H9 (cell line): ENCODE data around the gene SYNE3. TPM values are rescaled to one million over a fixed set of nuclear protein-coding genes. Genes with fewer than 3 reads are reported as not detected.

Experiments
- DNase-seq: peaks from one replicate; pipeline ENCODE4 v3.0.0-alpha.2; 2017
- H2AFZ ChIP-seq: one replicate; pipeline ENCODE4 v1.6.1; 2013; ENCODE audit warnings: mild to moderate bottlenecking, low read length, control low read depth, moderate library complexity
- H2AK5ac ChIP-seq: 2 replicates; pipeline ENCODE4 v1.6.1; 2013; ENCODE audit warnings: low read length, control low read depth, mixed read lengths; ENCODE audit not compliant: insufficient read length
- H2BK120ac ChIP-seq: one replicate; pipeline ENCODE4 v1.6.1; 2013; ENCODE audit warnings: low read depth, mild to moderate bottlenecking, low read length, control low read depth, inconsistent platforms; ENCODE audit not compliant: poor library complexity, severe bottlenecking
- H2BK12ac ChIP-seq: 2 replicates; pipeline ENCODE4 v1.6.1; 2013; ENCODE audit warnings: low read length, control low read depth, mixed read lengths, low read depth; ENCODE audit not compliant: insufficient read length
- H2BK15ac ChIP-seq: 2 replicates; pipeline ENCODE4 v1.6.1; 2013; ENCODE audit warnings: low read depth, low read length, control low read depth
- H2BK20ac ChIP-seq: one replicate; pipeline ENCODE4 v1.6.1; 2013; ENCODE audit warnings: low read depth, mild to moderate bottlenecking, low read length, control low read depth, inconsistent platforms; ENCODE audit not compliant: poor library complexity, severe bottlenecking
- H2BK5ac ChIP-seq: 2 replicates; pipeline ENCODE4 v1.6.1; 2013; ENCODE audit warnings: low read length, control low read depth, mixed read lengths; ENCODE audit not compliant: insufficient read length
- H3K14ac ChIP-seq: 2 replicates; pipeline ENCODE4 v1.6.1; 2013; ENCODE audit warnings: low read length, control low read depth; ENCODE audit not compliant: insufficient read depth
- H3K18ac ChIP-seq: 2 replicates; pipeline ENCODE4 v1.6.1; 2013; ENCODE audit warnings: low read depth, mild to moderate bottlenecking, mixed read lengths, low read length, control low read depth; ENCODE audit not compliant: insufficient read length
- H3K23ac ChIP-seq: 2 replicates; pipeline ENCODE4 v1.6.1; 2013; ENCODE audit warnings: low read length, control low read depth, mixed read lengths, low read depth; ENCODE audit not compliant: insufficient read length
- H3K23me2 ChIP-seq: 2 replicates; pipeline ENCODE4 v1.6.1; 2013; ENCODE audit warnings: low read depth, mild to moderate bottlenecking, mixed read lengths, low read length, control low read depth; ENCODE audit not compliant: insufficient read length, poor library complexity, severe bottlenecking
- H3K27ac ChIP-seq: 2 replicates; pipeline ENCODE4 v1.5.1; 2013; ENCODE audit warnings: low read length, control low read depth, mixed read lengths, low read depth; ENCODE audit not compliant: insufficient read length
- H3K27me3 ChIP-seq: 2 replicates; pipeline ENCODE4 v1.6.1; 2013; ENCODE audit warnings: low read length, control low read depth, inconsistent platforms; ENCODE audit not compliant: insufficient read depth
- H3K4ac ChIP-seq: 2 replicates; pipeline ENCODE4 v1.6.1; 2013; ENCODE audit warnings: low read depth, mild to moderate bottlenecking, control low read depth, inconsistent platforms, low read length, moderate library complexity
- H3K4me1 ChIP-seq: 2 replicates; pipeline ENCODE4 v1.6.1; 2013; ENCODE audit warnings: low read length, control low read depth, inconsistent platforms; ENCODE audit not compliant: insufficient read depth
- H3K4me2 ChIP-seq: 2 replicates; pipeline ENCODE4 v1.6.1; 2013; ENCODE audit warnings: low read length, control low read depth, mixed read lengths; ENCODE audit not compliant: insufficient read length, insufficient read depth
- H3K56ac ChIP-seq: 2 replicates; pipeline ENCODE4 v1.6.1; 2013; ENCODE audit warnings: low read depth, mild to moderate bottlenecking, mixed read lengths, low read length, control low read depth; ENCODE audit not compliant: insufficient read length
- H3K79me1 ChIP-seq: 2 replicates; pipeline ENCODE4 v1.6.1; 2013; ENCODE audit warnings: low read depth, mild to moderate bottlenecking, moderate library complexity, low read length, control low read depth, inconsistent platforms; ENCODE audit not compliant: insufficient read depth, poor library complexity, severe bottlenecking
- H3K79me2 ChIP-seq: 2 replicates; pipeline ENCODE4 v1.6.1; 2013; ENCODE audit warnings: low read length, control low read depth, inconsistent platforms; ENCODE audit not compliant: insufficient read depth
- H3K9ac ChIP-seq: 2 replicates; pipeline ENCODE4 v1.6.1; 2013; ENCODE audit warnings: low read length, control low read depth, mixed read lengths; ENCODE audit not compliant: insufficient read length; ENCODE audit errors: extremely low read depth
- H3K9me3 ChIP-seq: one replicate; pipeline ENCODE4 v1.6.1; 2013; ENCODE audit warnings: low read depth, low read length, inconsistent platforms; ENCODE audit not compliant: control insufficient read depth
- H3T11ph ChIP-seq: one replicate; pipeline ENCODE4 v1.6.1; 2013; ENCODE audit warnings: mild to moderate bottlenecking, low read length, control low read depth, inconsistent platforms
- H4K20me1 ChIP-seq: one replicate; pipeline ENCODE4 v1.6.1; 2013; ENCODE audit not compliant: control insufficient read depth, insufficient read length, insufficient read depth
- H4K5ac ChIP-seq: 2 replicates; pipeline ENCODE4 v1.6.1; 2013; ENCODE audit warnings: low read depth, mild to moderate bottlenecking, mixed read lengths, low read length, control low read depth; ENCODE audit not compliant: insufficient read length
- H4K8ac ChIP-seq: replicated peaks from 2 replicates; pipeline ENCODE4 v1.6.1; 2013; ENCODE audit warnings: low read length, control low read depth, mixed read lengths, low read depth; ENCODE audit not compliant: insufficient read length
- H4K91ac ChIP-seq: 2 replicates; pipeline ENCODE4 v1.6.1; 2013; ENCODE audit warnings: low read depth, mild to moderate bottlenecking, moderate library complexity, mixed read lengths, low read length, control low read depth; ENCODE audit not compliant: insufficient read length
- H3K27ac Mint-ChIP-seq, 3 experiments: 2 replicates in 2 of 3; 3 replicates in 1 of 3; pipeline ENCODE4 v1.8.0; 2020 to 2021; ENCODE audit warnings: mixed read lengths in 3 of 3, mild to moderate bottlenecking in 1 of 3, moderate library complexity in 1 of 3
- H3K27me3 Mint-ChIP-seq: 2 replicates; pipeline ENCODE4 v1.8.0; 2021; ENCODE audit warnings: low read depth, mild to moderate bottlenecking, moderate library complexity, mixed read lengths
- H3K36me3 Mint-ChIP-seq, 3 experiments: 2 replicates in 2 of 3; 3 replicates in 1 of 3; pipeline ENCODE4 v1.8.0; 2020 to 2021; ENCODE audit warnings: low read depth in 3 of 3, mixed read lengths in 3 of 3; ENCODE audit not compliant: insufficient read depth in 1 of 3
- H3K4me1 Mint-ChIP-seq, 2 experiments: 2 replicates each; pipeline ENCODE4 v1.8.0; 2020; ENCODE audit warnings: mixed read lengths in 2 of 2
- H3K4me3 Mint-ChIP-seq, 2 experiments: 2 replicates in 1 of 2; 3 replicates in 1 of 2; pipeline ENCODE4 v1.8.0; 2020 to 2021; ENCODE audit warnings: mild to moderate bottlenecking in 2 of 2, mixed read lengths in 2 of 2, moderate library complexity in 1 of 2
- H3K9me3 Mint-ChIP-seq, 2 experiments: 2 replicates in 1 of 2; 3 replicates in 1 of 2; pipeline ENCODE4 v1.8.0; 2020; ENCODE audit warnings: mild to moderate bottlenecking in 2 of 2, mixed read lengths in 2 of 2, moderate library complexity in 1 of 2
- WGBS: extraction: QIAGEN DNeasy Blood & Tissue Kit; methylation state at CpG from one replicate; pipeline ENCODE4 v1.1.7; 2013; ENCODE audit warnings: missing lambda C conversion rate, low lambda C conversion rate, mixed read lengths; ENCODE audit not compliant: insufficient read length; ENCODE audit errors: extremely low coverage; 5-methylcytosine and 5-hydroxymethylcytosine counted together
- total RNA-seq: library from RNA; stranded (reverse); gene quantifications from 2 replicates; pipeline ENCODE4 v1.2.1, GENCODE V29; 2021
- TF ChIP-seq, protein P1 (sequence below): fragments of 200-600 bp; sonication (generic); conservative IDR thresholded peaks from 3 replicates; pipeline ENCODE4 v1.8.0; 2021; ENCODE audit warnings: antibody characterized with exemption, mild to moderate bottlenecking

Gene SYNE3
- total RNA-seq, 1 experiment from 2014 or later: 0.11 TPM

DNA sequence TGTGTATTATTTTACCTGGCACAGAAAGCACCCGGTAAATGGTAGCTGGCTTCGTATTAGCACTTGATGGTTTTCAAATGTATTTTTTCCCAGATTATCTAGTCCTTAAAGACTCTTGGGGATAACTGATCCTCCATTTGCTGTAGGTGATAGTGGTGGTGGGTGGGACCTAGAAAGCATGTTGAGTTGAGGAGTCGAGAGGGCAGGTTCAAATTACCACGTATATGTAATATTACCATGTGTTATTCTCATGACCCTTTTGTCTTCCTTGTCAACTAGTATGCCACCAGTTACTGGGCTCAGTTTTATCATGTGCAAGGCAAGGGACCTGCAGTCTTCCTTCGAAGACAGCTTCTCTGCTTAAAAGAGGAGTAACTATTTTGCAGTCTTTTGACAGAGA is 20.2 kb upstream of the SYNE3 start:
- no peak overlapping the region for H2AFZ ChIP-seq
- no peak overlapping the region for H3K27ac Mint-ChIP-seq
- no peak overlapping the region for H4K91ac ChIP-seq
- H3T11ph ChIP-seq: no peak overlapping the region
- no peak overlapping the region for H4K5ac ChIP-seq
- no peak overlapping the region for H3K23ac ChIP-seq
- no peak overlapping the region for H2BK20ac ChIP-seq
- no CpG with 5 or more reads among the region's 5 CpGs for WGBS
- no peak overlapping the region for H2BK12ac ChIP-seq
- H3K4me1 ChIP-seq: 0 out of 2 replicates have a peak, but pooled peaks cover 2% of the 10 kb centered on the region
- peaks cover 9% of the 10 kb centered on the region for H3K23me2 ChIP-seq
- no peak overlapping the region for H2BK120ac ChIP-seq
- H3K79me2 ChIP-seq: peaks cover 57% of the 10 kb centered on the region
- H3K4ac ChIP-seq: no peak overlapping the region
- no peak overlapping the region for H2AK5ac ChIP-seq
- H3K9me3 Mint-ChIP-seq: no peaks in the 10 kb centered on the region; a peak in 1 of 5 replicates
- H2BK15ac ChIP-seq: no peak overlapping the region
- H3K79me1 ChIP-seq: peaks cover 4% of the 10 kb centered on the region
- no peak overlapping the region for H3K14ac ChIP-seq
- no peaks in the 10 kb centered on the region for H3K9me3 ChIP-seq
- no peak overlapping the region for H3K27ac ChIP-seq
- H3K4me2 ChIP-seq: peak overlapping the region; percentile 28
- H3K9ac ChIP-seq: no peak overlapping the region
- no peak overlapping the region for H2BK5ac ChIP-seq
- no peak for DNase-seq
- TF ChIP-seq, protein P1, sequence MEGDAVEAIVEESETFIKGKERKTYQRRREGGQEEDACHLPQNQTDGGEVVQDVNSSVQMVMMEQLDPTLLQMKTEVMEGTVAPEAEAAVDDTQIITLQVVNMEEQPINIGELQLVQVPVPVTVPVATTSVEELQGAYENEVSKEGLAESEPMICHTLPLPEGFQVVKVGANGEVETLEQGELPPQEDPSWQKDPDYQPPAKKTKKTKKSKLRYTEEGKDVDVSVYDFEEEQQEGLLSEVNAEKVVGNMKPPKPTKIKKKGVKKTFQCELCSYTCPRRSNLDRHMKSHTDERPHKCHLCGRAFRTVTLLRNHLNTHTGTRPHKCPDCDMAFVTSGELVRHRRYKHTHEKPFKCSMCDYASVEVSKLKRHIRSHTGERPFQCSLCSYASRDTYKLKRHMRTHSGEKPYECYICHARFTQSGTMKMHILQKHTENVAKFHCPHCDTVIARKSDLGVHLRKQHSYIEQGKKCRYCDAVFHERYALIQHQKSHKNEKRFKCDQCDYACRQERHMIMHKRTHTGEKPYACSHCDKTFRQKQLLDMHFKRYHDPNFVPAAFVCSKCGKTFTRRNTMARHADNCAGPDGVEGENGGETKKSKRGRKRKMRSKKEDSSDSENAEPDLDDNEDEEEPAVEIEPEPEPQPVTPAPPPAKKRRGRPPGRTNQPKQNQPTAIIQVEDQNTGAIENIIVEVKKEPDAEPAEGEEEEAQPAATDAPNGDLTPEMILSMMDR: no peak
- peak overlapping the region; percentile 95 to 99 for H3K4me3 Mint-ChIP-seq
- H4K8ac ChIP-seq: no peak overlapping the region
- peaks cover 6% of the 10 kb centered on the region for H3K27me3 Mint-ChIP-seq
- peaks cover 38 to 48% of the 10 kb centered on the region in 2 experiments for H3K4me1 Mint-ChIP-seq
- no peak overlapping the region for H3K18ac ChIP-seq
- peaks cover 11 to 18% (median 14%) of the 10 kb centered on the region in 3 experiments; a peak in 6 of 7 replicates for H3K36me3 Mint-ChIP-seq
- no peaks in the 10 kb centered on the region for H3K27me3 ChIP-seq
- H3K56ac ChIP-seq: no peak overlapping the region
- peaks cover 2% of the 10 kb centered on the region for H4K20me1 ChIP-seq
